HG03378 (cell line): ENCODE data around the gene PEAK3.
"Not testable (repeated sequence)": the region's sequence is repeated elsewhere in the genome, so short reads cannot be mapped to it uniquely, and the experiment has no call there.

ENCODE experiments used
- ATAC-seq: cut with Tn5 transposase; IDR thresholded peaks from one replicate; pipeline ENCODE4 v1.9.1; 2021; ENCODE audit warnings: mild to moderate bottlenecking, moderate library complexity; ENCODE audit not compliant: unreplicated experiment

The PEAK3 gene

GRCh38 chr19:2289714-2290435 is 7.9 kb upstream of the PEAK3 start:
- ATAC-seq: no peak

GRCh38 chr19:2288818-2289713 is 7.1 kb upstream of the PEAK3 start:
- ATAC-seq: no peak

GRCh38 chr19:2288338-2288817 is 6.4 kb upstream of the PEAK3 start:
- no peak for ATAC-seq

GRCh38 chr19:2287585-2288337 is 5.8 kb upstream of the PEAK3 start:
- ATAC-seq: no peak

- no peak for ATAC-seq
These were observed 4.6 kb upstream of the PEAK3 start for GRCh38 chr19:2286402-2287140.

- no peak for ATAC-seq
These were observed 2.0 kb upstream of the PEAK3 start for GRCh38 chr19:2283835-2284507.

GRCh38 chr19:2282862-2283237 is 875 bp upstream of the PEAK3 start:
- no peak for ATAC-seq

- ATAC-seq: not testable (repeated sequence)
These were observed 512 bp downstream of the PEAK3 start for GRCh38 chr19:2281265-2282061.

- ATAC-seq: no peak
These were observed 1.2 kb downstream of the PEAK3 start for GRCh38 chr19:2280633-2281264.

GRCh38 chr19:2278459-2279158 is 3.4 kb downstream of the PEAK3 start:
- no peak for ATAC-seq

GRCh38 chr19:2277138-2277537 is 4.8 kb downstream of the PEAK3 start:
- ATAC-seq: no peak

GRCh38 chr19:2276429-2276986 is 5.5 kb downstream of the PEAK3 start:
- ATAC-seq: no peak

GRCh38 chr19:2275588-2276428 is 6.2 kb downstream of the PEAK3 start:
- no peak for ATAC-seq

- no peak for ATAC-seq
These were observed 6.9 kb downstream of the PEAK3 start for GRCh38 chr19:2274931-2275535.

- no peak for ATAC-seq
These were observed 7.7 kb downstream of the PEAK3 start for GRCh38 chr19:2274185-2274711.
